Measurements from ENCODE around the gene OLFML2A.

- TF ChIP-seq EZH2 (IDR thresholded peaks at IDR 0.05; ENCODE audit: borderline replicate concordance, insufficient read depth, low read depth, low read length, poor library complexity, severe bottlenecking) (no peak), CTCF (IDR thresholded peaks at IDR 0.05) (no peak)
Measured at GRCh38 chr9:124786881-124787573, 10.1 kb downstream of the OLFML2A start.

Data from B cell (primary cell).